ENCODE data around the gene ZNF804B.
A peak's percentile ranks its signal among the peaks of the same experiment; 100 is the strongest.

Gene ZNF804B

GRCh38 chr7:88789480-88790064, 30.1 kb downstream of the ZNF804B start:
- TF ChIP-seq CTCF (IDR thresholded peaks at IDR 0.05) (peak; percentile 87), ZFX (IDR thresholded peaks at IDR 0.05; ENCODE audit: borderline replicate concordance) (no peak)
- H3K27ac ChIP-seq = no peak overlapping the region

- TF ChIP-seq CTCF (IDR thresholded peaks at IDR 0.05) (no peak), ZFX (IDR thresholded peaks at IDR 0.05; ENCODE audit: borderline replicate concordance) (no peak)
- H3K27ac ChIP-seq = no peak overlapping the region
Observed at GRCh38 chr7:88791891-88792290, 32.4 kb downstream of the ZNF804B start.

GRCh38 chr7:88792361-88792760, 32.9 kb downstream of the ZNF804B start:
- no peak overlapping the region for H3K27ac ChIP-seq
- no peak for TF ChIP-seq ZFX (IDR thresholded peaks at IDR 0.05; ENCODE audit: borderline replicate concordance)
- no peak for TF ChIP-seq CTCF (IDR thresholded peaks at IDR 0.05)

GRCh38 chr7:88795553-88795952, 36.1 kb downstream of the ZNF804B start, which contains the start of gene TEX47:
TEX47 (minus strand) TSS chr7:88795737; CDS start chr7:88794942, 795 bp downstream.
- H3K27ac ChIP-seq = no peak within 1 kb of the TSS
- no peak for TF ChIP-seq CTCF (IDR thresholded peaks at IDR 0.05)
- TF ChIP-seq ZFX (IDR thresholded peaks at IDR 0.05; ENCODE audit: borderline replicate concordance) = no peak

GRCh38 chr7:88801046-88801445, 41.5 kb downstream of the ZNF804B start:
- no peak overlapping the region for H3K27ac ChIP-seq
- TF ChIP-seq ZFX (IDR thresholded peaks at IDR 0.05; ENCODE audit: borderline replicate concordance) = no peak
- TF ChIP-seq CTCF (IDR thresholded peaks at IDR 0.05) = no peak

GRCh38 chr7:88806280-88807037, 47.0 kb downstream of the ZNF804B start:
- H3K27ac ChIP-seq = no peak overlapping the region
- TF ChIP-seq CTCF (IDR thresholded peaks at IDR 0.05) (no peak), ZFX (IDR thresholded peaks at IDR 0.05; ENCODE audit: borderline replicate concordance) (no peak)

- no peak for TF ChIP-seq CTCF (IDR thresholded peaks at IDR 0.05)
- no peak for TF ChIP-seq ZFX (IDR thresholded peaks at IDR 0.05; ENCODE audit: borderline replicate concordance)
- H3K27ac ChIP-seq = no peak overlapping the region
Observed at GRCh38 chr7:88818552-88818951, 59.1 kb downstream of the ZNF804B start.

Measured in 22Rv1 (cell line).